Activated T-cell treated with anti-CD3 and anti-CD28 coated beads, Interleukin-2, amount 50 U/mL, for 24 hours (primary cell): ENCODE results near the gene AKAP8L.
"Not testable (repeated sequence)": the region's sequence is repeated elsewhere in the genome, so short reads cannot be mapped to it uniquely, and the experiment has no call there.

Source experiments
- DNase-seq: peaks from one replicate; pipeline ENCODE4 v3.0.0-alpha.2; 2020
- H3K27ac Mint-ChIP-seq: 2 replicates; pipeline ENCODE4 v1.8.0; 2020; ENCODE audit warnings: mild to moderate bottlenecking, mixed read lengths
- H3K27me3 Mint-ChIP-seq: 2 replicates; pipeline ENCODE4 v1.8.0; 2020; ENCODE audit warnings: mixed read lengths
- H3K36me3 Mint-ChIP-seq: 2 replicates; pipeline ENCODE4 v1.8.0; 2020; ENCODE audit warnings: low read depth, mixed read lengths
- H3K4me1 Mint-ChIP-seq: 2 replicates; pipeline ENCODE4 v1.8.0; 2020; ENCODE audit warnings: low read depth, mixed read lengths
- H3K4me3 Mint-ChIP-seq: 2 replicates; pipeline ENCODE4 v1.8.0; 2020; ENCODE audit warnings: mild to moderate bottlenecking, moderate library complexity, mixed read lengths
- H3K9me3 Mint-ChIP-seq: 2 replicates; pipeline ENCODE4 v1.8.0; 2020; ENCODE audit warnings: mixed read lengths

AKAP8L gene

DNA sequence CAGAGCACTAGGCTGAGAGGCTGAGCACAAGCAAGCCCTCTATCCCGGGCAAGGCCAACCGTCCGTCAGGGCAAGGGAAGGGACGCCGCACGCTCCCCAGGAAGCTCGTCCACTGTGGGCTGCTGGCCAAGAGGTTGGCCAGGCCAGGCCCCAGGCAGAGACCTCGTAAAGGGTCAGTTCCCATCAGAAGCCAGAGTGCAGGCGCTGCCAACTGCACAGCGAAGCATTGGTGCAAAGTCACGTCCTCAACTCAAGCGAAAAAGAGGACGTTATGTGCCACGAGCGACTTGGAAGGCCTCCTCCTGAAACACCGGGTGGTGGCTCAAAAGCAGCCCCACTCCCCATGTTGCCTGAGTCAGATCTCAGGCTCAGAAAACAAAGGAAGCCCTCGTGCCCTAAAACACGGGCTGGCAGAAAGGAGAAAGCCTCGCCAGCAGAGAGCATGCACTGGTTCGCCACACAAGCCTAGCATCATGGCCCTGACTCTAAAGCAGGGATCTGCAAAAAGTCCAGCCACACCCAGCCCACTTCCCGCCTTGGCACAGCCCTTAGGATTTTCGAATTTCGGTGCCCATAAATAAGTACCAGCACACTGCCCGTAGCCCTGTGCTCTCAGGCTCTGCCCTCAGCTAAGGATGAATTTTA, 43.9 kb downstream of the AKAP8L start:
- no peak overlapping the region for H3K4me3 Mint-ChIP-seq
- H3K4me1 Mint-ChIP-seq: peaks cover 39% of the 10 kb centered on the region
- DNase-seq: no peak
- H3K27me3 Mint-ChIP-seq: no peaks in the 10 kb centered on the region
- H3K27ac Mint-ChIP-seq: peak overlapping the region; percentile 72
- H3K9me3 Mint-ChIP-seq: no peaks in the 10 kb centered on the region
- peaks cover 78% of the 10 kb centered on the region for H3K36me3 Mint-ChIP-seq

DNA sequence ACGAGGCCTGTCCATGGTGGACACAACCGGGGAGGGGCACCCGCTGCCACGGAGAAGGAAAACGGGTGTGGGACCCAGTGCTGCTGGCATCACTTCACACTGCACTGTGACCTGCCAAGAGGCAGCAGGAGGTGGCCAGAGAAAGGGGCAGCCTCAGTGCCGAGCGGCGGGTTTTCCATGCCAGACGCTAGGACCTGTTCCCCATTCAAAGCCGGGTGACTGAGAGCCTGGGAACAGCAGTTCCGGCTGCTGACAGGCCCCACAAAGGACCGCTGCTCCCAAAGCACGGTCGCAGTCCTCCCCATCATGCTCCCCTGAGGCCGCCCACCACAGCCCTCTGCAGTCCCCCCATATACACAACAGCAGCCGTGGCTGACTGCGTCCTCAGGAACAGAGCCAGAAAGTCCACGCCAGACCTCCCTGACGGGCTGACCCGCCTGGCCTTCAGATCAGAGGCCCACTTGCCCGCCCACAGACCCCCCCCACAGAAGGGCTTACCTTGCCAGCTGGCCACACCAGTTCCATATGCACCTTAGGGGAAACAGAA, 44.6 kb downstream of the AKAP8L start:
- H3K36me3 Mint-ChIP-seq: peaks cover 86% of the 10 kb centered on the region
- no peak for DNase-seq
- H3K27ac Mint-ChIP-seq: peak overlapping the region; percentile 71
- no peaks in the 10 kb centered on the region for H3K9me3 Mint-ChIP-seq
- H3K4me3 Mint-ChIP-seq: no peak overlapping the region
- H3K4me1 Mint-ChIP-seq: peaks cover 39% of the 10 kb centered on the region
- H3K27me3 Mint-ChIP-seq: no peaks in the 10 kb centered on the region

GRCh38 chr19:15373644-15374043, 45.1 kb downstream of the AKAP8L start:
- Mint-ChIP-seq H3K36me3 (peaks cover 88% of the 10 kb centered on the region), H3K4me3 (no peak overlapping the region), H3K27ac (peak overlapping the region; percentile 71), H3K4me1 (peaks cover 39% of the 10 kb centered on the region), H3K27me3 (no peaks in the 10 kb centered on the region), H3K9me3 (no peaks in the 10 kb centered on the region)
- no peak for DNase-seq

- H3K4me3 Mint-ChIP-seq: no peak overlapping the region
- peaks cover 36% of the 10 kb centered on the region for H3K4me1 Mint-ChIP-seq
- no peaks in the 10 kb centered on the region for H3K9me3 Mint-ChIP-seq
- H3K27me3 Mint-ChIP-seq: no peaks in the 10 kb centered on the region
- no peak overlapping the region for H3K27ac Mint-ChIP-seq
- no peak for DNase-seq
- H3K36me3 Mint-ChIP-seq: peaks cover 88% of the 10 kb centered on the region
Observed at GRCh38 chr19:15372891-15373301, 45.9 kb downstream of the AKAP8L start.

GRCh38 chr19:15372470-15372869, 46.3 kb downstream of the AKAP8L start:
- no peak for DNase-seq
- peaks cover 32% of the 10 kb centered on the region for H3K4me1 Mint-ChIP-seq
- H3K9me3 Mint-ChIP-seq: no peaks in the 10 kb centered on the region
- H3K27ac Mint-ChIP-seq: peak overlapping the region; percentile 73
- H3K36me3 Mint-ChIP-seq: peaks cover 90% of the 10 kb centered on the region
- no peak overlapping the region for H3K4me3 Mint-ChIP-seq
- H3K27me3 Mint-ChIP-seq: no peaks in the 10 kb centered on the region

DNA sequence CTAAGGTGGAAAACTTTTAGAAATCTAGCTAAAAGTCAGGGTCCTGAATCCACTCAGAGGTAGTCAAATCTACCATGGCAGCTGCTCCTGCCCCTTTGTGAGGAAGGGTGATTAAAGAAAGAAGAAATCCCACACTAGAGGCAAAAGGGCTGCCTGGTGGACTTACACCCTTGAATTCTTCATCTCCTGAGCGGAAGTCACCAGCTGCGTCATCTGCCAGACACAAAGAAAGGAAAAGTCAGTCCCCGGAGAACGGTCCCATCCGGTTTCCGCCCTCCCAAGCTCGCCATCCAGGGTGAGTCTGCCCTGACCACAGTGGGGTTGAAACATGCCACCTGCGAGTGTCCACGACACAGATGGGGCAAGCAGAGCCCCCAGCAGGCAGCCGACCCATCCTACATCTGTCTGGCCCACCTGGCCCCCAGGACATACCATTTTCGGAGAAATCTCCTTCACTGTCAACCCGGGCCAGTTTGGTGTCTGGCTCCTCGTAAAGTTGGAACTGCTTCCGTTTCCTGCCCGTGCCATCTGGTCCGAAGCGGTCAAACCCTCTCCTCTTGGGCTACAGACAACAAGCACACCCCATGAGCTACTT, 46.9 kb downstream of the AKAP8L start:
- Mint-ChIP-seq H3K27ac (peak overlapping the region; percentile 73), H3K9me3 (no peaks in the 10 kb centered on the region), H3K27me3 (no peaks in the 10 kb centered on the region), H3K4me3 (no peak overlapping the region), H3K4me1 (peaks cover 27% of the 10 kb centered on the region), H3K36me3 (peaks cover 92% of the 10 kb centered on the region)
- no peak for DNase-seq

DNA sequence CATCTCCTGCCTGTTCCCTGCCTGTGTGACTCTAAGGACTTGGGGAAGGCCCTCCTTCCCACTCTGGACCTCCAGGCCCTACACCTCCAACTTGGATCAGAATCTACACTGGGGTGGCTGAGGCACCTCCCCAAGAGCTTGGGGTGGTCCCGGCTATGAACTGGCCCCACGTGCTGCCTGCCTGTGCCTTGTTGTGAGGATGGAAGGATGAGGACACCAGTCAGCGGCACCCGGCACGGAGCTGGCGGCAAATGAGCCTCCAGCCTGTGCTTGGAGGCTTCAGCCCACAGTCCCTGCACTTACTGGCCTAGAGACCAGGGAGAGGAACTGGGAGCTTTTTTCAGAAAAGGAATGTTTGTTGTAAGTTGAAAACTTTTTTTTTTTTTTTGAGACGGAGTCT, 47.7 kb downstream of the AKAP8L start:
- DNase-seq: no peak
- H3K27me3 Mint-ChIP-seq: no peaks in the 10 kb centered on the region
- H3K4me1 Mint-ChIP-seq: peaks cover 23% of the 10 kb centered on the region
- no peak overlapping the region for H3K4me3 Mint-ChIP-seq
- H3K27ac Mint-ChIP-seq: peak overlapping the region; percentile 14
- H3K36me3 Mint-ChIP-seq: peaks cover 95% of the 10 kb centered on the region
- no peaks in the 10 kb centered on the region for H3K9me3 Mint-ChIP-seq

GRCh38 chr19:15369594-15369891, 49.2 kb downstream of the AKAP8L start:
- no peaks in the 10 kb centered on the region for H3K9me3 Mint-ChIP-seq
- peaks cover 16% of the 10 kb centered on the region for H3K4me1 Mint-ChIP-seq
- H3K27ac Mint-ChIP-seq: no peak overlapping the region
- H3K27me3 Mint-ChIP-seq: no peaks in the 10 kb centered on the region
- peaks cover 98% of the 10 kb centered on the region for H3K36me3 Mint-ChIP-seq
- no peak for DNase-seq
- H3K4me3 Mint-ChIP-seq: no peak overlapping the region

- Mint-ChIP-seq H3K36me3 (peaks cover 95% of the 10 kb centered on the region), H3K27me3 (no peaks in the 10 kb centered on the region), H3K9me3 (no peaks in the 10 kb centered on the region), H3K4me3 (no peak overlapping the region), H3K27ac (peak overlapping the region; percentile 72), H3K4me1 (peaks cover 16% of the 10 kb centered on the region)
- DNase-seq: no peak
Observed at GRCh38 chr19:15368798-15369593, 49.8 kb downstream of the AKAP8L start.

DNA sequence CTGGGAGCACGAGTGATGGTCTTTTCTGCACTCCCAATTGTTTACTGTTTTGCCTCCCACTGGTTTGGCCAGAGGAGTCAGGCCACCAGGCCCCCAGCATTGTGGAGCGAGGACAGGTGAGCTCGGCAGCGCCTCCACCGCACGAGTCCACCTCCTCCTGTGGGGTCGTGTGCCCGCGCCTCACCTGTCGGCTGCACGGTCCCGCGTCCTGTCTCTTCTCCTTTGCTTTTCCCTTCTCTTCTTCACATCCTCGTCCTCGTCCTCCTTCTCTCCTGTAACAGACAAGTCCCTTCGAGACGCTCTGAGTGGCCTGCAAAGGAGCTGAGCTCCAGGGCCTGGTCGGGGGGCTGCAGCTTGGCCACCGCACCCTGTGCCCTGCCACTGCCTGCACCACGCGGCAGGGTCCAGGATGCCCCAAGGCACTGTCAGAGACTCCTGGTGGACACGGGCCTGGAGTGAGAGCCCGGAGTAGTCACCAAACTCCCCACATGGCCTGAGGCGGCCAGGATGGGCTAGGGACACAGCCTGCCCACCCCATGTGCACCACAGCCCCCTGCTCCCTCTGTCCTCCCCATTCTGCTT, 50.6 kb downstream of the AKAP8L start:
- H3K9me3 Mint-ChIP-seq: no peaks in the 10 kb centered on the region
- no peaks in the 10 kb centered on the region for H3K27me3 Mint-ChIP-seq
- no peak for DNase-seq
- no peak overlapping the region for H3K4me3 Mint-ChIP-seq
- H3K36me3 Mint-ChIP-seq: peaks cover 91% of the 10 kb centered on the region
- H3K4me1 Mint-ChIP-seq: peaks cover 9% of the 10 kb centered on the region
- peak overlapping the region; percentile 72 for H3K27ac Mint-ChIP-seq

GRCh38 chr19:15367439-15367838, 51.3 kb downstream of the AKAP8L start:
- no peak for DNase-seq
- H3K36me3 Mint-ChIP-seq: peaks cover 87% of the 10 kb centered on the region
- H3K27ac Mint-ChIP-seq: peak overlapping the region; percentile 44
- no peak overlapping the region for H3K4me3 Mint-ChIP-seq
- H3K9me3 Mint-ChIP-seq: no peaks in the 10 kb centered on the region
- no peaks in the 10 kb centered on the region for H3K27me3 Mint-ChIP-seq
- H3K4me1 Mint-ChIP-seq: peaks cover 4% of the 10 kb centered on the region

- H3K9me3 Mint-ChIP-seq: no peaks in the 10 kb centered on the region
- no peaks in the 10 kb centered on the region for H3K27me3 Mint-ChIP-seq
- no peak for DNase-seq
- H3K36me3 Mint-ChIP-seq: peaks cover 86% of the 10 kb centered on the region
- H3K4me3 Mint-ChIP-seq: no peak overlapping the region
- peak overlapping the region; percentile 26 for H3K27ac Mint-ChIP-seq
- peaks cover 6% of the 10 kb centered on the region for H3K4me1 Mint-ChIP-seq
Observed at GRCh38 chr19:15365264-15365663, 53.5 kb downstream of the AKAP8L start.

DNA sequence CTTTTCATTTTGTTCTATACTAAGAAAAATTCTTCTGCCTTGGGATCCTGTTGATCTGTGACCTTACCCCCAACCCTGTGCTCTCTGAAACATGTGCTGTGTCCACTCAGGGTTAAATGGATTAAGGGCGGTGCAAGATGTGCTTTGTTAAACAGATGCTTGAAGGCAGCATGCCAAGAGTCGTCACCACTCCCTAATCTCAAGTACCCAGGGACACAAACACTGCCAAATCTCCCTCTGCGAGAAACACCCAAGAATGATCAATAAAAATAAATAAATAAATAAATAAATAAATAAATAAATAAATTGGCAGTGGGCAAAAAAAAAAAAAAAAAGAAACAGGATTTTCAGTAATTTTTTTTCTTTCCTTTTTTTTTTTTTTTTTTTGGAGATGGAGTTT, 55.0 kb downstream of the AKAP8L start:
- H3K4me1 Mint-ChIP-seq, H3K9me3 Mint-ChIP-seq, DNase-seq, H3K27me3 Mint-ChIP-seq, H3K4me3 Mint-ChIP-seq: not testable (repeated sequence)
- peak overlapping the region; percentile 72 for H3K27ac Mint-ChIP-seq
- H3K36me3 Mint-ChIP-seq: peaks cover 86% of the 10 kb centered on the region

DNA sequence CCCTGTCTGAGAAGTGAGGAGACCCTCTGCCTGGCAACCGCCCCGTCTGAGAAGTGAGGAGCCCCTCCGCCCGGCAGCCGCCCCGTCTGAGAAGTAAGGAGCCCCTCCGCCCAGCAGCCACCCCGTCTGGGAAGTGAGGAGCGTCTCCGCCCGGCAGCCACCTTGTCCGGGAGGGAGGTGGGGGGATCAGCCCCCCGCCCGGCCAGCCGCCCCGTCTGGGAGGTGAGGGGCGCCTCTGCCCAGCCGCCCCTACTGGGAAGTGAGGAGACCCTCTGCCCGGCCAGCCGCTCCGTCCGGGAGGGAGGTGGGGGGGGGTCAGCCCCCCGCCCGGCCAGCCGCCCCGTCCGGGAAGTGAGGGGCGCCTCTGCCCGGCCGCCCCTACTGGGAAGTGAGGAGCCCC, 55.7 kb downstream of the AKAP8L start:
- not testable (repeated sequence) for H3K4me3 Mint-ChIP-seq, DNase-seq, H3K9me3 Mint-ChIP-seq, H3K27me3 Mint-ChIP-seq, H3K4me1 Mint-ChIP-seq, H3K27ac Mint-ChIP-seq
- peaks cover 86% of the 10 kb centered on the region for H3K36me3 Mint-ChIP-seq

- Mint-ChIP-seq H3K36me3 (peaks cover 79% of the 10 kb centered on the region), H3K27ac (peak overlapping the region; percentile 47)
- H3K4me3 Mint-ChIP-seq, H3K27me3 Mint-ChIP-seq, H3K4me1 Mint-ChIP-seq, DNase-seq, H3K9me3 Mint-ChIP-seq: not testable (repeated sequence)
Observed at GRCh38 chr19:15360015-15360414, 58.8 kb downstream of the AKAP8L start.
